Coronary artery (tissue), 2 donors: ENCODE data around the gene ASH1L.

Experiments used
- DNase-seq: peaks from one replicate; pipeline ENCODE4 v3.0.0-alpha.2; 2017; ENCODE audit warnings: low spot score
- H3K27ac ChIP-seq, 2 donors: fragments of 200-600 bp; sonication (generic); one replicate each; pipeline ENCODE4 v1.5.1; 2016 to 2019
- H3K4me3 ChIP-seq: fragments of 200-600 bp; sonication (generic); 2 replicates; pipeline ENCODE4 v1.5.1; 2016; ENCODE audit warnings: mild to moderate bottlenecking, moderate library complexity
- CTCF ChIP-seq: fragments of 200-600 bp; sonication (generic); IDR thresholded peaks from one replicate; pipeline ENCODE4 v1.5.1; 2019; ENCODE audit warnings: antibody characterized with exemption

Gene ASH1L

GRCh38 chr1:155537193-155537592, 25.4 kb downstream of the ASH1L start:
- DNase-seq = no peak
- Histone ChIP-seq H3K4me3 (no peak overlapping the region), H3K27ac (no peak overlapping the region)
- no peak for TF ChIP-seq CTCF

GRCh38 chr1:155531624-155532023, 31.0 kb downstream of the ASH1L start:
- no peak for DNase-seq
- TF ChIP-seq CTCF = no peak
- H3K4me3 ChIP-seq = no peak overlapping the region
- no peak overlapping the region for H3K27ac ChIP-seq

GRCh38 chr1:155529929-155530328, 32.7 kb downstream of the ASH1L start:
- no peak for TF ChIP-seq CTCF
- no peak for DNase-seq
- H3K4me3 ChIP-seq = no peak overlapping the region
- H3K27ac ChIP-seq = no peak overlapping the region

GRCh38 chr1:155529109-155529508, 33.5 kb downstream of the ASH1L start:
- DNase-seq = no peak
- H3K4me3 ChIP-seq = no peak overlapping the region
- no peak for TF ChIP-seq CTCF
- H3K27ac ChIP-seq = no peak overlapping the region

- TF ChIP-seq CTCF = no peak
- DNase-seq = no peak
Observed at GRCh38 chr1:155527677-155528076, 34.9 kb downstream of the ASH1L start.

GRCh38 chr1:155526356-155526755, 36.2 kb downstream of the ASH1L start:
- DNase-seq = no peak
- TF ChIP-seq CTCF = no peak
- Histone ChIP-seq H3K4me3 (no peak overlapping the region), H3K27ac (no peak overlapping the region)

More at GRCh38 chr1:155527677-155528076, 34.9 kb downstream of the ASH1L start:
- Histone ChIP-seq H3K27ac (no peak overlapping the region), H3K4me3 (no peak overlapping the region)

- DNase-seq = no peak
- Histone ChIP-seq H3K27ac (no peak overlapping the region), H3K4me3 (no peak overlapping the region)
- TF ChIP-seq CTCF = no peak
Observed at GRCh38 chr1:155522069-155522468, 40.5 kb downstream of the ASH1L start.
